H9 (cell line): ENCODE results near the gene MPL. TPM values are rescaled to one million over a fixed set of nuclear protein-coding genes. Genes with fewer than 3 reads are reported as not detected.

Experiments used
- DNase-seq: peaks from one replicate; pipeline ENCODE4 v3.0.0-alpha.2; 2017
- H2AFZ ChIP-seq: one replicate; pipeline ENCODE4 v1.6.1; 2013; ENCODE audit warnings: mild to moderate bottlenecking, low read length, control low read depth, moderate library complexity
- H2AK5ac ChIP-seq: 2 replicates; pipeline ENCODE4 v1.6.1; 2013; ENCODE audit warnings: low read length, control low read depth, mixed read lengths; ENCODE audit not compliant: insufficient read length
- H2BK120ac ChIP-seq: one replicate; pipeline ENCODE4 v1.6.1; 2013; ENCODE audit warnings: low read depth, mild to moderate bottlenecking, low read length, control low read depth, inconsistent platforms; ENCODE audit not compliant: poor library complexity, severe bottlenecking
- H2BK12ac ChIP-seq: 2 replicates; pipeline ENCODE4 v1.6.1; 2013; ENCODE audit warnings: low read length, control low read depth, mixed read lengths, low read depth; ENCODE audit not compliant: insufficient read length
- H2BK15ac ChIP-seq: 2 replicates; pipeline ENCODE4 v1.6.1; 2013; ENCODE audit warnings: low read depth, low read length, control low read depth
- H2BK20ac ChIP-seq: one replicate; pipeline ENCODE4 v1.6.1; 2013; ENCODE audit warnings: low read depth, mild to moderate bottlenecking, low read length, control low read depth, inconsistent platforms; ENCODE audit not compliant: poor library complexity, severe bottlenecking
- H2BK5ac ChIP-seq: 2 replicates; pipeline ENCODE4 v1.6.1; 2013; ENCODE audit warnings: low read length, control low read depth, mixed read lengths; ENCODE audit not compliant: insufficient read length
- H3K14ac ChIP-seq: 2 replicates; pipeline ENCODE4 v1.6.1; 2013; ENCODE audit warnings: low read length, control low read depth; ENCODE audit not compliant: insufficient read depth
- H3K18ac ChIP-seq: 2 replicates; pipeline ENCODE4 v1.6.1; 2013; ENCODE audit warnings: low read depth, mild to moderate bottlenecking, mixed read lengths, low read length, control low read depth; ENCODE audit not compliant: insufficient read length
- H3K23ac ChIP-seq: 2 replicates; pipeline ENCODE4 v1.6.1; 2013; ENCODE audit warnings: low read length, control low read depth, mixed read lengths, low read depth; ENCODE audit not compliant: insufficient read length
- H3K23me2 ChIP-seq: 2 replicates; pipeline ENCODE4 v1.6.1; 2013; ENCODE audit warnings: low read depth, mild to moderate bottlenecking, mixed read lengths, low read length, control low read depth; ENCODE audit not compliant: insufficient read length, poor library complexity, severe bottlenecking
- H3K27ac ChIP-seq: 2 replicates; pipeline ENCODE4 v1.5.1; 2013; ENCODE audit warnings: low read length, control low read depth, mixed read lengths, low read depth; ENCODE audit not compliant: insufficient read length
- H3K27me3 ChIP-seq: 2 replicates; pipeline ENCODE4 v1.6.1; 2013; ENCODE audit warnings: low read length, control low read depth, inconsistent platforms; ENCODE audit not compliant: insufficient read depth
- H3K4ac ChIP-seq: 2 replicates; pipeline ENCODE4 v1.6.1; 2013; ENCODE audit warnings: low read depth, mild to moderate bottlenecking, control low read depth, inconsistent platforms, low read length, moderate library complexity
- H3K4me1 ChIP-seq: 2 replicates; pipeline ENCODE4 v1.6.1; 2013; ENCODE audit warnings: low read length, control low read depth, inconsistent platforms; ENCODE audit not compliant: insufficient read depth
- H3K4me2 ChIP-seq: 2 replicates; pipeline ENCODE4 v1.6.1; 2013; ENCODE audit warnings: low read length, control low read depth, mixed read lengths; ENCODE audit not compliant: insufficient read length, insufficient read depth
- H3K56ac ChIP-seq: 2 replicates; pipeline ENCODE4 v1.6.1; 2013; ENCODE audit warnings: low read depth, mild to moderate bottlenecking, mixed read lengths, low read length, control low read depth; ENCODE audit not compliant: insufficient read length
- H3K79me1 ChIP-seq: 2 replicates; pipeline ENCODE4 v1.6.1; 2013; ENCODE audit warnings: low read depth, mild to moderate bottlenecking, moderate library complexity, low read length, control low read depth, inconsistent platforms; ENCODE audit not compliant: insufficient read depth, poor library complexity, severe bottlenecking
- H3K79me2 ChIP-seq: 2 replicates; pipeline ENCODE4 v1.6.1; 2013; ENCODE audit warnings: low read length, control low read depth, inconsistent platforms; ENCODE audit not compliant: insufficient read depth
- H3K9ac ChIP-seq: 2 replicates; pipeline ENCODE4 v1.6.1; 2013; ENCODE audit warnings: low read length, control low read depth, mixed read lengths; ENCODE audit not compliant: insufficient read length; ENCODE audit errors: extremely low read depth
- H3K9me3 ChIP-seq: one replicate; pipeline ENCODE4 v1.6.1; 2013; ENCODE audit warnings: low read depth, low read length, inconsistent platforms; ENCODE audit not compliant: control insufficient read depth
- H3T11ph ChIP-seq: one replicate; pipeline ENCODE4 v1.6.1; 2013; ENCODE audit warnings: mild to moderate bottlenecking, low read length, control low read depth, inconsistent platforms
- H4K20me1 ChIP-seq: one replicate; pipeline ENCODE4 v1.6.1; 2013; ENCODE audit not compliant: control insufficient read depth, insufficient read length, insufficient read depth
- H4K5ac ChIP-seq: 2 replicates; pipeline ENCODE4 v1.6.1; 2013; ENCODE audit warnings: low read depth, mild to moderate bottlenecking, mixed read lengths, low read length, control low read depth; ENCODE audit not compliant: insufficient read length
- H4K8ac ChIP-seq: replicated peaks from 2 replicates; pipeline ENCODE4 v1.6.1; 2013; ENCODE audit warnings: low read length, control low read depth, mixed read lengths, low read depth; ENCODE audit not compliant: insufficient read length
- H4K91ac ChIP-seq: 2 replicates; pipeline ENCODE4 v1.6.1; 2013; ENCODE audit warnings: low read depth, mild to moderate bottlenecking, moderate library complexity, mixed read lengths, low read length, control low read depth; ENCODE audit not compliant: insufficient read length
- H3K27ac Mint-ChIP-seq, 3 experiments: 2 replicates in 2 of 3; 3 replicates in 1 of 3; pipeline ENCODE4 v1.8.0; 2020 to 2021; ENCODE audit warnings: mixed read lengths in 3 of 3, mild to moderate bottlenecking in 1 of 3, moderate library complexity in 1 of 3
- H3K27me3 Mint-ChIP-seq: 2 replicates; pipeline ENCODE4 v1.8.0; 2021; ENCODE audit warnings: low read depth, mild to moderate bottlenecking, moderate library complexity, mixed read lengths
- H3K36me3 Mint-ChIP-seq, 3 experiments: 2 replicates in 2 of 3; 3 replicates in 1 of 3; pipeline ENCODE4 v1.8.0; 2020 to 2021; ENCODE audit warnings: low read depth in 3 of 3, mixed read lengths in 3 of 3; ENCODE audit not compliant: insufficient read depth in 1 of 3
- H3K4me1 Mint-ChIP-seq, 2 experiments: 2 replicates each; pipeline ENCODE4 v1.8.0; 2020; ENCODE audit warnings: mixed read lengths in 2 of 2
- H3K4me3 Mint-ChIP-seq, 2 experiments: 2 replicates in 1 of 2; 3 replicates in 1 of 2; pipeline ENCODE4 v1.8.0; 2020 to 2021; ENCODE audit warnings: mild to moderate bottlenecking in 2 of 2, mixed read lengths in 2 of 2, moderate library complexity in 1 of 2
- H3K9me3 Mint-ChIP-seq, 2 experiments: 2 replicates in 1 of 2; 3 replicates in 1 of 2; pipeline ENCODE4 v1.8.0; 2020; ENCODE audit warnings: mild to moderate bottlenecking in 2 of 2, mixed read lengths in 2 of 2, moderate library complexity in 1 of 2
- CTCF ChIP-seq: fragments of 200-600 bp; sonication (generic); conservative IDR thresholded peaks from 3 replicates; pipeline ENCODE4 v1.8.0; 2021; ENCODE audit warnings: antibody characterized with exemption, mild to moderate bottlenecking
- WGBS: extraction: QIAGEN DNeasy Blood & Tissue Kit; methylation state at CpG from one replicate; pipeline ENCODE4 v1.1.7; 2013; ENCODE audit warnings: missing lambda C conversion rate, low lambda C conversion rate, mixed read lengths; ENCODE audit not compliant: insufficient read length; ENCODE audit errors: extremely low coverage; 5-methylcytosine and 5-hydroxymethylcytosine counted together
- total RNA-seq: library from RNA; stranded (reverse); gene quantifications from 2 replicates; pipeline ENCODE4 v1.2.1, GENCODE V29; 2021

MPL gene
- total RNA-seq, 1 experiment from 2014 or later = not detected

- Histone ChIP-seq H3K23ac (no peak overlapping the region), H3T11ph (no peak overlapping the region), H3K23me2 (peaks cover 15% of the 10 kb centered on the region), H2BK15ac (no peak overlapping the region), H4K8ac (no peak overlapping the region), H3K4me2 (peak overlapping the region; percentile 78), H2AFZ (no peak overlapping the region), H3K27me3 (no peaks in the 10 kb centered on the region), H3K9me3 (no peaks in the 10 kb centered on the region), H3K18ac (no peak overlapping the region), H3K4ac (no peak overlapping the region), H3K79me2 (no peaks in the 10 kb centered on the region; the same call in 1 of the 2 replicates), H2BK12ac (no peak overlapping the region), H2BK5ac (no peak overlapping the region), H4K5ac (no peak overlapping the region), H3K14ac (peak overlapping the region; percentile 14; the same call in 1 of the 2 replicates), H3K9ac (no peak overlapping the region), H4K20me1 (no peaks in the 10 kb centered on the region), H3K56ac (no peak overlapping the region), H2BK20ac (no peak overlapping the region), H3K27ac (no peak overlapping the region), H4K91ac (no peak overlapping the region), H3K4me1 (no peaks in the 10 kb centered on the region; the same call in 1 of the 2 replicates), H2AK5ac (no peak overlapping the region), H2BK120ac (no peak overlapping the region), H3K79me1 (no peaks in the 10 kb centered on the region)
- DNase-seq = peak; percentile 73
- peak overlapping the region; percentile 74 to 86 for H3K4me3 Mint-ChIP-seq
- H3K27me3 Mint-ChIP-seq = no peaks in the 10 kb centered on the region
- no CpG with 5 or more reads among the region's 11 CpGs for WGBS
- H3K27ac Mint-ChIP-seq = no peak overlapping the region
- no peak for TF ChIP-seq CTCF
- peaks cover 28 to 41% (median 36%) of the 10 kb centered on the region in 3 experiments for H3K36me3 Mint-ChIP-seq
- peaks cover 29 to 43% of the 10 kb centered on the region in 2 experiments for H3K4me1 Mint-ChIP-seq
- no peaks in the 10 kb centered on the region for H3K9me3 Mint-ChIP-seq
These were observed 28.6 kb downstream of the MPL start for GRCh38 chr1:43366179-43366578.
